GM10266 (cell line): ENCODE data around the gene MSMO1.
A peak's percentile ranks its signal among the peaks of the same experiment; 100 is the strongest.

Experiments
- DNase-seq: peaks from one replicate; pipeline ENCODE4 v3.0.0; 2012; ENCODE audit errors: extremely low spot score
- TF ChIP-seq, protein P1 (sequence below): IDR thresholded peaks from 2 replicates; pipeline ENCODE4 v1.5.1; 2012; ENCODE audit warnings: mild to moderate bottlenecking, low read depth; ENCODE audit not compliant: control insufficient read depth, insufficient read depth; ENCODE audit errors: missing control alignments

The MSMO1 gene

DNA sequence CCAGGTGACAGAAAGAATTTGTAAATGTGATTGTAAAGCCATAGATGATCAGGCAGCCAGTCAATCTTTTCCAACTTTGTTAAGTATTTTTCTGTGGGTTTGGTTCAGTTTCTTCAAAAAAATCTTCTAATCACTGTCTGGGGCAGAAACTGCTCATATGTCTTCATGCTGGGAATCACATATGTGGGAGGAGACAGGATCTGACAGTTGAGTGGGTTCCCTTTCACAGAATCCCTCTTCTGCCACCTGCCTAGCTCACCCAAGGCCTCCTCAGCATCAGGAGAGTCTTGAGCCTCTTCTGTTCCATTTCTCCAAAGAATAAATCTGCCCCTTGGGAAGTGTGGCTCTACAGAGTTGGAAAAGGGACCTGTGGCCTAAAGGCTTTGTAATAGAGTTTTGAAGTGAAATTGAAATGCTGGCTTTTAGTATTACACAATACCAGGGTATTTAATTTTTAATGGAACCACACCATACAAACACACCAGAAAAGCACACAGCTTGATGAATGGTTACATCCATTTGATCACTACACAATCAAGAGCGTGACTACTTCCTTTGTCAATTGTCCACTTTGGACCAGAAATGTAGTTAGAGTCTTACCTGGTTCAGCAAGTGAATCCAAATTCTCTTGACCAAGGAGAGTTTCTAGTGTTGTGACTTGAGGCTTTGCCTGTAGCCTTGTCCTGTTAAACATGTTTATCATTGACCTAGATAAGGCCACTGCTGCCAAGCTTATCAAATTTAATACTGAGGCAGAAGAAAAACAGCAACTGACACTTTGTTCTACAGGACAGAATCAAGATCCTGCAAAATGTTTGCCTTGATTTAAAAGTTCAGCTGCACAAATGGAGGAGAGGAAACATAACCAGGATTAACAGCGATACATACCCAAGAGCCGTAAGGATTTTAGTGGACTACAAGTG lies 20.4 kb downstream of the MSMO1 start:
- TF ChIP-seq, protein P1, sequence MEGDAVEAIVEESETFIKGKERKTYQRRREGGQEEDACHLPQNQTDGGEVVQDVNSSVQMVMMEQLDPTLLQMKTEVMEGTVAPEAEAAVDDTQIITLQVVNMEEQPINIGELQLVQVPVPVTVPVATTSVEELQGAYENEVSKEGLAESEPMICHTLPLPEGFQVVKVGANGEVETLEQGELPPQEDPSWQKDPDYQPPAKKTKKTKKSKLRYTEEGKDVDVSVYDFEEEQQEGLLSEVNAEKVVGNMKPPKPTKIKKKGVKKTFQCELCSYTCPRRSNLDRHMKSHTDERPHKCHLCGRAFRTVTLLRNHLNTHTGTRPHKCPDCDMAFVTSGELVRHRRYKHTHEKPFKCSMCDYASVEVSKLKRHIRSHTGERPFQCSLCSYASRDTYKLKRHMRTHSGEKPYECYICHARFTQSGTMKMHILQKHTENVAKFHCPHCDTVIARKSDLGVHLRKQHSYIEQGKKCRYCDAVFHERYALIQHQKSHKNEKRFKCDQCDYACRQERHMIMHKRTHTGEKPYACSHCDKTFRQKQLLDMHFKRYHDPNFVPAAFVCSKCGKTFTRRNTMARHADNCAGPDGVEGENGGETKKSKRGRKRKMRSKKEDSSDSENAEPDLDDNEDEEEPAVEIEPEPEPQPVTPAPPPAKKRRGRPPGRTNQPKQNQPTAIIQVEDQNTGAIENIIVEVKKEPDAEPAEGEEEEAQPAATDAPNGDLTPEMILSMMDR = no peak
- no peak for DNase-seq

DNA sequence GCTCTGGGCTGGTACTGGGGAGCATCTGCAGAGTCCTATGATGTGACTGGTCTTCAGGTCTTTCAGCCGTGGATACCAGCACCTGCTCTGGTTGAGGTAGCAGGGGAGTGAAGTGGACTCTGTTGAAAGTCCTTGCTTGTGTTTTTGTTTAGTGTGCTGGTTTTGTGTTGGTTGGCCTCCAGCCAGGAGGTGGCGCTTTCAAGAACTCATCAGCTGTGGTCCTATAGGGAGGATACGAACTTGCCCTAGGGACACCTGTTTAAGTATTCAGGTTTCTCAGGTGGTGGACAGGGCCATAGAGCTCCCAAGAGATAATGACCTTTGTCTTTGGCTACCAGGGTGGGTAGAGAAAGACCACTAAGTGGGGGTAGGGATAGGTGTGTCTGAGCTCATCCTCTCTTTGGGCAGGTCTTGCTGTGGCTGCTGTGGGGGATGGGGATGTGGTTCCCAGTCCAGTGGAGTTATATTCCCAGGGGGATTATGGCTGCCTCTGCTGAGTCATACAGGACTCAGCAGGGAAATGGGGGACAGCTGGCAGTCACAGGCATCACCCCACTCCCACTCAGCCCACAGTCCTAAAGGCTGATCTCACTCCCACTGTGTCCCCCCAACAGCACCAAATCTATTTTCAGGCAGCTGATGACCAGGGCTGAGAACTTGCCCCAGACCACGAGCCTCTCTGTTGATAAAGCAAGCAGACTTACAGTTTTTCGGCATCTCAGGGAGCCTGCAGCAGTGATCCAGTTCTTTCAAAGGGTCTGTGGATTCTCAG lies 24.1 kb downstream of the MSMO1 start:
- DNase-seq = no peak
- TF ChIP-seq, protein P1 = no peak

DNA sequence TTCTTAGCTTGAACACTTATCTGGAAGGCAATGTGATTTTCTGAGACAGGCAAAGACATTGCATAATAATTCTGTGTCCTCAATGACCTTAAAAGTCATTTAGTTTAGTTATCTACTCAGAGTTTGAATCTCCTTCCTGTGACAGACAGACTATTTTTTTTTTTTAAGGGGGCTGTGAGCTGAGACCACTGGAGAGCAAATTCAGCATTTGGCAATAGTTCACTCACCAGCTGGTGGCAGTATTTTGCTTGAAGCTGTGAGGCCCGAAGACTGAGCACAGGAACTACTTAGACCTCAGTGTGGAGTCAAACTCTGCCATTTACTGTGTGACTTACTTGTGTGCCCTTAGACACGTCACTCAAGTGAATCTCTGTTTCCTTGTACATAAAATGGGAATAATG lies 28.4 kb downstream of the MSMO1 start:
- peak; percentile 16 for DNase-seq
- TF ChIP-seq, protein P1 = peak; percentile 50

- DNase-seq = no peak
Measured at GRCh38 chr4:165359506-165359905, 32.0 kb downstream of the MSMO1 start.

GRCh38 chr4:165360041-165360695 lies 32.7 kb downstream of the MSMO1 start:
- TF ChIP-seq, protein P1 = no peak
- no peak for DNase-seq

More at GRCh38 chr4:165359506-165359905, 32.0 kb downstream of the MSMO1 start:
- TF ChIP-seq, protein P1 = no peak

- DNase-seq = no peak
- TF ChIP-seq, protein P1 = no peak
Measured at GRCh38 chr4:165360985-165361670, 33.7 kb downstream of the MSMO1 start.
